ENCODE data around the gene GSTM3. TPM values are rescaled to one million over a fixed set of nuclear protein-coding genes. Genes with fewer than 3 reads are reported as not detected.
"Not testable (repeated sequence)": the region's sequence is repeated elsewhere in the genome, so short reads cannot be mapped to it uniquely, and the experiment has no call there.

GSTM3 gene
- total RNA-seq, 1 donor from 2014 or later: 11.2 TPM

DNA sequence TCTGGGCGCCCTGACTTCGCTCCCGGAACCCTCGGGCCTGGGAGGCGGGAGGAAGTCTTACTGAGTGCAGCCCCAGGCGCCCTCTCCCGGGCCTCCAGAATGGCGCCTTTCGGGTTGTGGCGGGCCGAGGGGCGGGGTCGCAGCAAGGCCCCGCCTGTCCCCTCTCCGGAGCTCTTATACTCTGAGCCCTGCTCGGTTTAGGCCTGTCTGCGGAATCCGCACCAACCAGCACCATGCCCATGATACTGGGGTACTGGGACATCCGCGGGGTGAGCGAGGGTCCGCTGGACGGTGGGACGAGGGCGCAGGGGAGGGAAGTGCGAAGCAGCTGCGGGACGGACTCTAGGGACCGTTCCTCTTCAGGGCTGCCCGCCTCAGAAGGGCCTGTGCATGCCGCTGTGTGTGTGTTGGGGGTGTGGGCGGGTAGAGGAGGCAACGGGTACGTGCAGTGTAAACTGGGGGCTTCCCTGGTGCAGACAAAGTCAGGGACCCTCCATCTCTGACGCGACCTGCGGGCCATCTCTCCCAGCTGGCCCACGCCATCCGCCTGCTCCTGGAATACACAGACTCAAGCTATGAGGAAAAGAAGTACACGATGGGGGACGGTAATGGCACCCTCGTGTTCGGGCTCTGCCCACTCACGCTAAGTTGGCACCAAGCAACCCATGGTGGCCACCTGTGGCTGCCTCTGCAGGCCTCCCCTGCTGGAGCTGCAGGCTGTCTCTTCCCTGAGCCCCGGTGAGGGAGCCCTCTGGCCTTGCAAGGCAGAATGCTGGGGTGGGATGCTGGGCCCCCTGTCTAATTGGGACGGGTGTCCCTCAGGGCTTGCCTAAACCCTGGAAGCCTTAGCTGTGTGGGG, 53.0 kb downstream of the GSTM3 start, which contains the start of gene GSTM1:
Gene GSTM1, plus strand, starts transcription at position 177 of the 859 bp plus-strand sequence. Its CDS starts 57 bp downstream, at position 234.
- peaks cover 6% of the 10 kb centered on the region for H3K9me3 Mint-ChIP-seq
- no peaks in the 10 kb centered on the region for H3K27me3 Mint-ChIP-seq (ENCODE audit: low read depth)
- intact Hi-C loops (cut with micrococcal nuclease): loop anchor here (2.0 kb wide), 3 partner anchors 45 to 139 kb away; partner anchors contain the start of genes GNAI3 and GSTM3
- H3K27ac Mint-ChIP-seq: peak within 1 kb of the TSS; percentile 94
- peaks cover 34% of the 10 kb centered on the region for H3K36me3 Mint-ChIP-seq (ENCODE audit: low read depth)
- peak; percentile 85 for DNase-seq (ENCODE audit: low spot score)
- peak within 1 kb of the TSS; percentile 86 for H3K4me3 Mint-ChIP-seq (ENCODE audit: low read depth)
- peaks cover 11% of the 10 kb centered on the region for H3K4me1 Mint-ChIP-seq (ENCODE audit: low read depth)

DNA sequence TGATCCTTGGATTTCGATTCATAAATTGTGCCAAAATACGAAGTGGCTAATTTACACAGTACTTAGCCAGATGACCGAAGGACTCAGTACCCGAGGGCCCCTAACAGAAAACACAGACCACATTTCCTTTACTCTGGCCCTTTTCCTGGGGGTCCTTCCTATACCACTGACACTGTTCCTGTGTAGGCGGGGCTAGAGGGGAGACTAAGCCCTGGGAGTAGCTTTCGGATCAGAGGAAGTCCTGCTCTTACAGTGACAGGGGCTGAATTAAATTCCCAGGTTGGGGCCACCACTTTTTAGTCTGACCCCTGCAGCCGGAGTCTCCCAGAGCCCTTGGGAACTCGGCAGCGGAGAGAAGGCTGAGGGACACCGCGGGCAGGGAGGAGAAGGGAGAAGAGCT, 53.7 kb downstream of the GSTM3 start:
- Mint-ChIP-seq H3K4me1 (ENCODE audit: low read depth) (peaks cover 11% of the 10 kb centered on the region), H3K4me3 (ENCODE audit: low read depth) (peak overlapping the region; percentile 86), H3K36me3 (ENCODE audit: low read depth) (peaks cover 29% of the 10 kb centered on the region), H3K27ac (peak overlapping the region; percentile 94)
- not testable (repeated sequence) for H3K27me3 Mint-ChIP-seq (ENCODE audit: low read depth); H3K9me3 Mint-ChIP-seq; DNase-seq (ENCODE audit: low spot score)
- intact Hi-C loops (cut with micrococcal nuclease): loop anchor here (2.0 kb wide), 3 partner anchors 44 to 138 kb away; partner anchors contain the start of genes GNAI3 and GSTM3

DNA sequence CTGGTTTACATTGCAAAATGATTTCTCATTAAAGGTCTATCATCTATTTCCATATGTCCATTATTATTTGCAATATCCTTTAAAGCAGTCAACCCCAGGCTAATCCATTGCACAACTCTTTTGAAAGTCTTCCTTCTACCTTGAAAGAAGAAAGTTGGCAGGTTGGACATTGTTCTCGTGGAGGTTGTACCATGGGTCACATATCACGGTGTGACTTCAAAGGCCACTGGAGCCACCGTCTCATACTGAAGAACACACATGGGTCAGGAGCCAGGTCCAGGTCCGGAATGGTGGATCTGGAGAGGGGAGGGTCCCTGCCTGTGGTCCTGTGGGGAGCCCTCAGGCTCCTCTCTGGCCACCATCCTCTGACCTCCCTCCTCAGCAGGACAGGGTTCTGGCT, 54.9 kb downstream of the GSTM3 start:
- peaks cover 11% of the 10 kb centered on the region for H3K4me1 Mint-ChIP-seq (ENCODE audit: low read depth)
- intact Hi-C loops (cut with micrococcal nuclease): loop anchor here (2.0 kb wide), 3 partner anchors 43 to 137 kb away; partner anchors contain the start of genes GNAI3 and GSTM3
- not testable (repeated sequence) for H3K4me3 Mint-ChIP-seq (ENCODE audit: low read depth); H3K27me3 Mint-ChIP-seq (ENCODE audit: low read depth); DNase-seq (ENCODE audit: low spot score); H3K27ac Mint-ChIP-seq; H3K9me3 Mint-ChIP-seq
- H3K36me3 Mint-ChIP-seq (ENCODE audit: low read depth): peaks cover 25% of the 10 kb centered on the region

DNA sequence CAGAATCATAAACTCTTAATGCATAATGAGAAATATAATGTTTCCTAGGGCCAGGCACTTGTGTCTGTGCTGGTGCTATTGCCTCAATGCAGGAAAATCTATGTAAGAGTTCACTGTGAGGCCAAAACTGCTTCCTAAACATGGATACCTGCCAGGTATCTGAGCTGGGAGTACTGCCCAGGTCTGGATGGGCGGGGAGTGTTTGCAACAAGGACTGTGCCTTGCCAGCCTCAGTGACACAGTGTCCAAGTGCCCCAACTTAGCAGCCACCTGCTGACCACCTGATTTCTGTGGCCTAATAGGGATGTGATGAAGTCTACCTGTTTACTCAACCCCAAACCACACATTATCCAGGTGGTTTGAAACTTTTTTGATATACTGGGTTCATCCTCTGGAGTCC, 55.4 kb downstream of the GSTM3 start:
- H3K4me1 Mint-ChIP-seq (ENCODE audit: low read depth): peaks cover 11% of the 10 kb centered on the region
- DNase-seq (ENCODE audit: low spot score); H3K27ac Mint-ChIP-seq; intact Hi-C loops (cut with micrococcal nuclease); H3K4me3 Mint-ChIP-seq (ENCODE audit: low read depth); H3K9me3 Mint-ChIP-seq; H3K27me3 Mint-ChIP-seq (ENCODE audit: low read depth): not testable (repeated sequence)
- peaks cover 21% of the 10 kb centered on the region for H3K36me3 Mint-ChIP-seq (ENCODE audit: low read depth)

DNA sequence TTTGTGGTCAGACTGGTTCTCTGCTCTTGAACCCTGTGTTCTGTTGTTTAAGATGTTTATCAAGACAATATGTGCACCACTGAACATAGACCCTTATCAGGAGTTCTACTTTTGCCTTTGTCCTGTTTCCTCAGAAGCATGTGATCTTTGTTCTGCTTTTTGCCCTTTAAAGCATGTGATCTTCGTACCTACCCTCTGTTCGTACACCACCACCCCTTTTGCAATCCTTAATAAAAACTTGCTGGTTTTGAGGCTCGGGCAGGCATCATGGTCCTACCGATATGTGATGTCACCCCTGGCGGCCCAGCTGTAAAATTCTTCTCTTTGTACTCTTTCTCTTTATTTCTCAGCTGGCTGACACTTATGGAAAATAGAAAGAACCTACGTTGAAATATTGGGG, 56.1 kb downstream of the GSTM3 start:
- DNase-seq (ENCODE audit: low spot score); H3K27ac Mint-ChIP-seq; H3K27me3 Mint-ChIP-seq (ENCODE audit: low read depth); intact Hi-C loops (cut with micrococcal nuclease); H3K4me1 Mint-ChIP-seq (ENCODE audit: low read depth); H3K4me3 Mint-ChIP-seq (ENCODE audit: low read depth); H3K9me3 Mint-ChIP-seq: not testable (repeated sequence)
- H3K36me3 Mint-ChIP-seq (ENCODE audit: low read depth): peaks cover 15% of the 10 kb centered on the region

Other genes starting within 250 kb of the GSTM3 start
- 11.1 and 13.6 TPM in 2 replicates for gene CYB561D1, start 246.9 kb downstream of the GSTM3 start, total RNA-seq
- gene AMIGO1, start 231.3 kb downstream of the GSTM3 start, total RNA-seq: 0.66 and 0.92 TPM in 2 replicates
- gene GPR61, start 201.2 kb downstream of the GSTM3 start, total RNA-seq: 0.43 TPM in 1 of 2 replicates, not detected in the other
- 8.9 and 9.4 TPM in 2 replicates for gene GNAI3, start 192.4 kb downstream of the GSTM3 start, total RNA-seq
- 0.18 TPM in 1 of 2 replicates, not detected in the other for gene GNAT2, start 121.4 kb downstream of the GSTM3 start, total RNA-seq
- 77.5 and 78.4 TPM in 2 replicates for gene AMPD2, start 121.2 kb downstream of the GSTM3 start, total RNA-seq
- gene GSTM4, start 84.9 kb downstream of the GSTM3 start, total RNA-seq: 13.6 and 13.9 TPM in 2 replicates
- gene GSTM2, start 73.0 kb downstream of the GSTM3 start, total RNA-seq: 30.1 and 32.3 TPM in 2 replicates
- 112 and 113 TPM in 2 replicates for gene GSTM1, start 53.2 kb downstream of the GSTM3 start, total RNA-seq
- gene GSTM5, start 28.8 kb downstream of the GSTM3 start, total RNA-seq: 0.09 and 0.46 TPM in 2 replicates
- gene EPS8L3, start 22.9 kb upstream of the GSTM3 start, total RNA-seq: not detected in 2 replicates
- gene CSF1, start 169.8 kb upstream of the GSTM3 start, total RNA-seq: 251 and 252 TPM in 2 replicates
- gene AHCYL1, start 243.7 kb upstream of the GSTM3 start, total RNA-seq: 85.8 and 86.5 TPM in 2 replicates